Osteocyte (in vitro differentiated cells): ENCODE data around the gene DNASE1L1. TPM values are rescaled to one million over a fixed set of nuclear protein-coding genes. Genes with fewer than 3 reads are reported as not detected.
A peak's percentile ranks its signal among the peaks of the same experiment; 100 is the strongest.

Experiments used
- DNase-seq: peaks from one replicate; pipeline ENCODE4 v3.0.0; 2021; ENCODE audit warnings: mixed read lengths; ENCODE audit not compliant: unreplicated experiment; ENCODE audit errors: extremely low spot score
- H3K27ac Mint-ChIP-seq: one replicate; pipeline ENCODE4 v1.8.0; 2021; ENCODE audit warnings: mild to moderate bottlenecking, mixed read lengths; ENCODE audit not compliant: unreplicated experiment
- H3K27me3 Mint-ChIP-seq: one replicate; pipeline ENCODE4 v1.8.0; 2021; ENCODE audit warnings: mixed read lengths; ENCODE audit not compliant: unreplicated experiment
- H3K36me3 Mint-ChIP-seq: one replicate; pipeline ENCODE4 v1.8.0; 2021; ENCODE audit warnings: mixed read lengths; ENCODE audit not compliant: unreplicated experiment
- H3K4me1 Mint-ChIP-seq: one replicate; pipeline ENCODE4 v1.8.0; 2021; ENCODE audit warnings: mixed read lengths; ENCODE audit not compliant: unreplicated experiment
- H3K4me3 Mint-ChIP-seq: one replicate; pipeline ENCODE4 v1.8.0; 2021; ENCODE audit warnings: mild to moderate bottlenecking, moderate library complexity, mixed read lengths; ENCODE audit not compliant: unreplicated experiment
- H3K9me3 Mint-ChIP-seq: one replicate; pipeline ENCODE4 v1.8.0; 2021; ENCODE audit warnings: mixed read lengths; ENCODE audit not compliant: unreplicated experiment
- total RNA-seq: library from RNA; stranded (reverse); gene quantifications from 2 replicates; pipeline ENCODE4 v1.2.1, GENCODE V29; 2021
- TF ChIP-seq, protein P1 (sequence below): fragments of 200-600 bp; sonication (generic); IDR thresholded peaks from 2 replicates; pipeline ENCODE4 v1.5.0; 2021; ENCODE audit warnings: antibody characterized with exemption, mild to moderate bottlenecking, moderate library complexity

DNASE1L1 gene
- total RNA-seq, 1 donor from 2014 or later = 28.1 TPM

- H3K4me3 Mint-ChIP-seq = no peak overlapping the region
- H3K27me3 Mint-ChIP-seq = no peaks in the 10 kb centered on the region
- TF ChIP-seq, protein P1, sequence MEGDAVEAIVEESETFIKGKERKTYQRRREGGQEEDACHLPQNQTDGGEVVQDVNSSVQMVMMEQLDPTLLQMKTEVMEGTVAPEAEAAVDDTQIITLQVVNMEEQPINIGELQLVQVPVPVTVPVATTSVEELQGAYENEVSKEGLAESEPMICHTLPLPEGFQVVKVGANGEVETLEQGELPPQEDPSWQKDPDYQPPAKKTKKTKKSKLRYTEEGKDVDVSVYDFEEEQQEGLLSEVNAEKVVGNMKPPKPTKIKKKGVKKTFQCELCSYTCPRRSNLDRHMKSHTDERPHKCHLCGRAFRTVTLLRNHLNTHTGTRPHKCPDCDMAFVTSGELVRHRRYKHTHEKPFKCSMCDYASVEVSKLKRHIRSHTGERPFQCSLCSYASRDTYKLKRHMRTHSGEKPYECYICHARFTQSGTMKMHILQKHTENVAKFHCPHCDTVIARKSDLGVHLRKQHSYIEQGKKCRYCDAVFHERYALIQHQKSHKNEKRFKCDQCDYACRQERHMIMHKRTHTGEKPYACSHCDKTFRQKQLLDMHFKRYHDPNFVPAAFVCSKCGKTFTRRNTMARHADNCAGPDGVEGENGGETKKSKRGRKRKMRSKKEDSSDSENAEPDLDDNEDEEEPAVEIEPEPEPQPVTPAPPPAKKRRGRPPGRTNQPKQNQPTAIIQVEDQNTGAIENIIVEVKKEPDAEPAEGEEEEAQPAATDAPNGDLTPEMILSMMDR = no peak
- no peaks in the 10 kb centered on the region for H3K9me3 Mint-ChIP-seq
- H3K4me1 Mint-ChIP-seq = peaks cover 11% of the 10 kb centered on the region
- peaks cover 5% of the 10 kb centered on the region for H3K36me3 Mint-ChIP-seq
- DNase-seq = no peak
- H3K27ac Mint-ChIP-seq = no peak overlapping the region
Measured at GRCh38 chrX:154440623-154441357, 31.7 kb upstream of the DNASE1L1 start.

DNA sequence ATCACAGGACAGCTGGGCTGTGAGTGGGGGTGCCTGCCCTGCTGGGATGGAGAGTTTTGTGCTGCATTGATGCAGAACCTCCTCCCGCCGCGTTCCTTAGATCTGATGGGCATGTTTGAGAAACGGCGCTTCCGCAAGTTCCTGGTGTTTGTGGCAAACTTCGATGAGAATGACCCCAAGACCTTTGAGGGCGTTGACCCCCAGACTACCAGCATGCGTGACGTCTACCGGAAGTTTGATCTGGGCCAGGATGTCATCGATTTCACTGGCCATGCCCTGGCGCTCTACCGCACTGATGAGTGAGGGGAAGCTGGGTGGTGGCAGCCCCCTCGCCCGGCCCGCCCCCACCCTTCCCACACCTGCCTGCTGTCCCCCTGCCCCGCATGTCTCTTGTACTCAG, 30.8 kb upstream of the DNASE1L1 start:
- no peak for DNase-seq
- Mint-ChIP-seq H3K4me3 (no peak overlapping the region), H3K9me3 (no peaks in the 10 kb centered on the region), H3K36me3 (peaks cover 5% of the 10 kb centered on the region), H3K27me3 (no peaks in the 10 kb centered on the region), H3K27ac (no peak overlapping the region), H3K4me1 (peaks cover 11% of the 10 kb centered on the region)
- TF ChIP-seq, protein P1 = no peak

- Mint-ChIP-seq H3K27me3 (no peaks in the 10 kb centered on the region), H3K4me1 (peaks cover 8% of the 10 kb centered on the region), H3K36me3 (peaks cover 5% of the 10 kb centered on the region), H3K4me3 (peak overlapping the region; percentile 84), H3K9me3 (no peaks in the 10 kb centered on the region), H3K27ac (peak overlapping the region; percentile 81)
- DNase-seq = peak; percentile 79
- TF ChIP-seq, protein P1 = no peak
Measured at GRCh38 chrX:154437971-154438893, 29.2 kb upstream of the DNASE1L1 start.

DNA sequence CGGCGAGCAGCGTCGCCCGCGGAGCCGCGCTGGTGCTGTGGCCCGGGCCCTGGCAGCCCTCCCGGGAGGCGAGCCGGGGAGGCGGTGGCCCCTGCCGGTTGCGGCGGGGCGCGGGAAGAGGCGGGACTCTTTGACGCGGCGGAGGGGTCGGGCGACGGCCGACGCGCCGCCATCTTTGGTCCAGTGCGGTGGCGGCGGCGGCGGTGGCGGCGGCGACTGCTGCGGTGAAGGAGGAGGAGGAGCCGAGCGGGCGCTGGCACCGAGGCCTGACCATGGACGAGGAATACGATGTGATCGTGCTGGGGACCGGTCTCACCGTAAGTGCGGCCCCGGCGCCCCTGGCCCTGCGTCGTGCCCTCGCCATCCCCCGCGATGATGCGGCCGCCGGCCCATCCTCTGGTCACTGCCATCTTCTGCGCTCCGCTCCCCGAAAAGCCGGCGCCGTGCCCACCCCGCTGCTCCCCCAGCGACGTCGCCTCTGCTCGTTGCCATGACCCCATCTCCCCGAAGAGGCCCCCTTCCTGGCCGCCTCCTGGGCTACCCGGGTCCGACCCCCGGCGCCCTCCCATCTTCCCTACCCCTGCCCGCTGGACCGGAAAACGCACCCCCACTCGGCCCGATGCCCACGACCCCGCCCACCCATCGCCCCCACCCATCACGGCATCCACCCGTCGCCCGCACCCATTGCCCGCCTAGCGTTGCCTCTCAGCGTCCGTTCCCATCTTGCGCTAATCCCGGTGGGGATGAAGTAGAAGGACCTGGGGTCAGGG, 28.1 kb upstream of the DNASE1L1 start, which contains the start of gene GDI1:
Gene GDI1 (plus strand): TSS at position 172 of the 770 bp plus-strand sequence. CDS start 101 bp downstream, at position 273.
- Mint-ChIP-seq H3K27me3 (no peaks in the 10 kb centered on the region), H3K4me1 (peaks cover 8% of the 10 kb centered on the region), H3K27ac (peak within 1 kb of the TSS; percentile 81), H3K36me3 (peaks cover 5% of the 10 kb centered on the region), H3K4me3 (peak within 1 kb of the TSS; percentile 84), H3K9me3 (no peaks in the 10 kb centered on the region)
- peak; percentile 86 for DNase-seq
- TF ChIP-seq, protein P1 = no peak
